B cell (primary cell): Measurements from ENCODE around the gene FKBP2.

ENCODE experiments used
- CTCF ChIP-seq: fragments of 200-600 bp; IDR thresholded peaks from one replicate; pipeline ENCODE4 v1.8.0; 2022; ENCODE audit warnings: antibody characterized with exemption, mild to moderate bottlenecking
- EZH2 ChIP-seq: IDR thresholded peaks from 2 replicates; pipeline ENCODE4 v1.6.1; 2012; ENCODE audit warnings: borderline replicate concordance, low read depth, mild to moderate bottlenecking, moderate library complexity, low read length; ENCODE audit not compliant: insufficient read depth, poor library complexity, severe bottlenecking

GRCh38 chr11:64278576-64279190 is 37.8 kb downstream of the FKBP2 start:
- no peak for TF ChIP-seq CTCF
- TF ChIP-seq EZH2: no peak
